Osteoblast (primary cell): ENCODE results near the gene MISP. TPM values are rescaled to one million over a fixed set of nuclear protein-coding genes. Genes with fewer than 3 reads are reported as not detected.

Experiments
- DNase-seq: peaks from one replicate; pipeline ENCODE4 v3.0.0; 2011; ENCODE audit warnings: low spot score, mixed read lengths; ENCODE audit not compliant: insufficient read length; ENCODE audit errors: missing footprints
- H2AFZ ChIP-seq: 2 replicates; pipeline ENCODE4 v1.6.0; 2011; ENCODE audit warnings: mild to moderate bottlenecking, low read length
- H3K27ac ChIP-seq: 2 replicates; pipeline ENCODE4 v1.5.1; 2011; ENCODE audit warnings: mild to moderate bottlenecking, low read depth, low read length, moderate library complexity
- H3K27me3 ChIP-seq: 2 replicates; pipeline ENCODE4 v1.6.0; 2012; ENCODE audit warnings: mild to moderate bottlenecking, control low read depth, inconsistent platforms, low read length, moderate library complexity; ENCODE audit not compliant: insufficient read depth
- H3K36me3 ChIP-seq: 2 replicates; pipeline ENCODE4 v1.5.1; 2011; ENCODE audit warnings: mild to moderate bottlenecking, low read length, control low read depth, moderate library complexity; ENCODE audit not compliant: insufficient read depth
- H3K4me1 ChIP-seq: 2 replicates; pipeline ENCODE4 v1.5.1; 2011; ENCODE audit warnings: mild to moderate bottlenecking, low read length, control low read depth, moderate library complexity; ENCODE audit not compliant: insufficient read depth
- H3K4me2 ChIP-seq: 2 replicates; pipeline ENCODE4 v1.6.0; 2011; ENCODE audit warnings: mild to moderate bottlenecking, low read length; ENCODE audit not compliant: insufficient read depth
- H3K4me3 ChIP-seq: fragments of 200-600 bp; sonication (generic); 3 replicates; pipeline ENCODE4 v1.5.1; 2012; ENCODE audit warnings: mild to moderate bottlenecking, low read length, inconsistent platforms; ENCODE audit not compliant: insufficient read depth
- H3K79me2 ChIP-seq: 2 replicates; pipeline ENCODE4 v1.6.0; 2012; ENCODE audit warnings: mild to moderate bottlenecking, low read length, control low read depth, inconsistent platforms; ENCODE audit not compliant: insufficient read depth
- H3K9me3 ChIP-seq: 2 replicates; pipeline ENCODE4 v1.5.1; 2011; ENCODE audit warnings: low read depth, low read length, control low read depth
- H4K20me1 ChIP-seq: 2 replicates; pipeline ENCODE4 v1.6.0; 2012; ENCODE audit warnings: mild to moderate bottlenecking, low read length, control low read depth; ENCODE audit not compliant: insufficient read depth
- total RNA-seq: library from RNA; depleted of rRNA; stranded (reverse); fragments of >200 nt; gene quantifications from 2 replicates; pipeline ENCODE4 v1.2.3, GENCODE V29; 2012
- TF ChIP-seq, protein P1 (sequence below): IDR thresholded peaks from 2 replicates; pipeline ENCODE4 v1.5.1; 2011; ENCODE audit warnings: mild to moderate bottlenecking, low read depth, low read length, moderate library complexity; ENCODE audit errors: extremely low read depth

Gene MISP
- total RNA-seq, 1 donor = 0.36 TPM

DNA sequence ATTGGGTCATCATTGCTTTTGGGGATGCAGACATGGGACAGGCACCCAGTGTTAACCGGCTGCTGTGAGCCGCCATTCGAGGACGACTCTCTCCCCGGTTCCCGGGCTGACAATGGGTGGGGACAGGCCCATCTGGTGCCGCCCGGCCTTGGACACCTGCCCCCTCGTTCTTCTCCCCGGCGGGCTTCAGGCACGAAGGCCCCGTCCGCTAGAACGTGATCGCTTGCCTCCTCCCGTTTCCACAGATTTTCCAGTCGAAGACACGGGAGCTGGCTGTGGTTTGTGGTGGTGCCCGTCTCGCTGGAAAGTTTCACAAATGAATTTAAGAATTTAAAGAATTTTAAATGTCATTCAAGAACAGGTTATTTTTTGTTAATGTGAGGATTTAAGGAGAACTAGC lies 40.1 kb upstream of the MISP start:
- Histone ChIP-seq H3K27me3 (peaks cover 27% of the 10 kb centered on the region), H4K20me1 (no peaks in the 10 kb centered on the region), H2AFZ (no peak overlapping the region), H3K79me2 (no peaks in the 10 kb centered on the region), H3K36me3 (no peaks in the 10 kb centered on the region), H3K9me3 (peaks cover 3% of the 10 kb centered on the region), H3K27ac (no peak overlapping the region), H3K4me3 (no peak overlapping the region), H3K4me2 (no peak overlapping the region), H3K4me1 (no peaks in the 10 kb centered on the region)
- DNase-seq = peak; percentile 59
- TF ChIP-seq, protein P1, sequence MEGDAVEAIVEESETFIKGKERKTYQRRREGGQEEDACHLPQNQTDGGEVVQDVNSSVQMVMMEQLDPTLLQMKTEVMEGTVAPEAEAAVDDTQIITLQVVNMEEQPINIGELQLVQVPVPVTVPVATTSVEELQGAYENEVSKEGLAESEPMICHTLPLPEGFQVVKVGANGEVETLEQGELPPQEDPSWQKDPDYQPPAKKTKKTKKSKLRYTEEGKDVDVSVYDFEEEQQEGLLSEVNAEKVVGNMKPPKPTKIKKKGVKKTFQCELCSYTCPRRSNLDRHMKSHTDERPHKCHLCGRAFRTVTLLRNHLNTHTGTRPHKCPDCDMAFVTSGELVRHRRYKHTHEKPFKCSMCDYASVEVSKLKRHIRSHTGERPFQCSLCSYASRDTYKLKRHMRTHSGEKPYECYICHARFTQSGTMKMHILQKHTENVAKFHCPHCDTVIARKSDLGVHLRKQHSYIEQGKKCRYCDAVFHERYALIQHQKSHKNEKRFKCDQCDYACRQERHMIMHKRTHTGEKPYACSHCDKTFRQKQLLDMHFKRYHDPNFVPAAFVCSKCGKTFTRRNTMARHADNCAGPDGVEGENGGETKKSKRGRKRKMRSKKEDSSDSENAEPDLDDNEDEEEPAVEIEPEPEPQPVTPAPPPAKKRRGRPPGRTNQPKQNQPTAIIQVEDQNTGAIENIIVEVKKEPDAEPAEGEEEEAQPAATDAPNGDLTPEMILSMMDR = no peak

DNA sequence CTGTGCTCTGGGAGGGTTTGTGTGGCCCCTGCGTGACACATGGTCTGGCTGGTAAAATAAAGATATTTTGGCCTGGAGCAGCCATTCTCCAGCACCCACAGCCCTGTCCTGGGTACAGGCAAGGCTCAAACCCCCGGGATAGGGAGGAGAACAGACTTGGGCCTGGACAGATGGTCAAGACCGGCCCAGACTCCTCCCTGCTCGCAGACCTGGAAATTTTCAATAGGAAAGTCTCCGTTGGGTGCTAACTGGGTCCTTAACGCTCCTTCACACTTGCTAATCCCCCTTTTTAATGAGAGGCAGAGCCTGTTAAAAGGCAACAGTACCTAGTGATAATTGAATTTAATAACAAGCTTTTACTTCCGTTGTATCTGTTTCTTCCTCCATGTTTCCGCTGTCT lies 39.7 kb upstream of the MISP start:
- peak; percentile 37 for DNase-seq
- Histone ChIP-seq H4K20me1 (no peaks in the 10 kb centered on the region), H3K9me3 (peaks cover 3% of the 10 kb centered on the region), H3K36me3 (no peaks in the 10 kb centered on the region), H2AFZ (no peak overlapping the region), H3K4me3 (no peak overlapping the region), H3K27me3 (peaks cover 27% of the 10 kb centered on the region), H3K4me2 (no peak overlapping the region), H3K4me1 (no peaks in the 10 kb centered on the region), H3K27ac (no peak overlapping the region), H3K79me2 (no peaks in the 10 kb centered on the region)
- TF ChIP-seq, protein P1 = no peak

DNA sequence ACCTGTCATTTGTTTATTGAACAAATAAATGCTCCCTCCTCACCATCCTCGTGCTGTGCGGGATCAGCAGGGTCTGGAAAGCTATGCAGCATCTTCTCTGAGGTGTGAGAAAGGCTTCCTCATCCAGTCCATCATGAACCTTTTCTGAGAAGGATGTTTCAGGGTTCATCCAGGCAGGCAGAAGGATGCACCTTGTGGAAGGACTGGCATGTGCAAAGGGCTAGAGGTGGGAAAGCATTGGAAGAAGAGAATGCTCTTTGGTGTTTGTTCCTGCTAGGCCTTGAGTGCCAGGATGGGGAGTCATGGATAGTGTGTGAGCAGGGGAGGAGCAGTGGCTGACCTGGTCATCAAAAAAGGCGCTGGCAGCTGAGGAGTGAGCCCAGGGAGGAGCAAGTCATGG lies 35.6 kb upstream of the MISP start:
- Histone ChIP-seq H4K20me1 (no peaks in the 10 kb centered on the region), H3K27ac (no peak overlapping the region), H3K27me3 (peaks cover 11% of the 10 kb centered on the region), H3K4me1 (no peaks in the 10 kb centered on the region), H2AFZ (no peak overlapping the region), H3K4me3 (no peak overlapping the region), H3K4me2 (no peak overlapping the region), H3K9me3 (no peaks in the 10 kb centered on the region), H3K36me3 (no peaks in the 10 kb centered on the region), H3K79me2 (no peaks in the 10 kb centered on the region)
- DNase-seq = peak; percentile 38
- TF ChIP-seq, protein P1 = no peak

DNA sequence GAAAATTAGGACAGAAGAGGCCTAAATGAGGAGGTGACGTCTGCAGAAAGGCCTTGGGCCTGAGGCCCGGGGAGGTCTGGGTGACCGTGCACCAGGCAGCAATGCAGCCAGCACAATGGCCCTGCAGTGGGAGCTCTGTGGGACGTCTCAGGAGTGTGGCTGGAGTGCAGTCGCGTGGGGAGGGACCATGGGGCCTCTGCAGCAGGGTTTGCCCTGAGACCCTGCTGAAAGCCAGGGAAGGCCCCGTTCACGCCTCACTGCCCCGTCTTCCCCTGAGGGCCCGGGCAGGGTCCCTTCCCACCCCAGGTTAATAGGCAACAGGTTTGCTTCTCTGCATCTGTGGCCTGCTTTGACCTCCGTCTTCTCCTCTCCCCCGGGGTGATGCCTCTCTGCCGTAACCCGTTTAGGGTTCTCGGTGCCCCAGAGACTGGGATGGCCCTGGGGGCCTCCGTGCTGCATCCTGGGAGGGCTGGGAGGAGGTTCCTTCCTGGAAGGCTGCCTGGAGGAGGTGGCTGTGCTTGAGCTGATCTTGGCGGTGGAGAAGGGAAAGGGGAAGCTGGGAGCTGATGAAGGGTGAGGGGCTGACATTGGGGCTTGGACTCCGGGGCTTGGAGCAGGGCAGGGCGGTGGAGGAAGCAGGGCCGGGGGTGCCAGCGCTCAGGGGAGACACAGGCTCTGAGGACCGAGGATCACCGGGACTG lies 32.5 kb upstream of the MISP start:
- TF ChIP-seq, protein P1 = no peak
- Histone ChIP-seq H3K27me3 (no peaks in the 10 kb centered on the region), H4K20me1 (no peaks in the 10 kb centered on the region), H3K36me3 (no peaks in the 10 kb centered on the region), H2AFZ (no peak overlapping the region), H3K4me1 (no peaks in the 10 kb centered on the region), H3K4me3 (no peak overlapping the region), H3K4me2 (no peak overlapping the region), H3K79me2 (no peaks in the 10 kb centered on the region), H3K27ac (no peak overlapping the region), H3K9me3 (no peaks in the 10 kb centered on the region)
- peak; percentile 79 for DNase-seq
